Measurements from ENCODE around the gene SNTA1. TPM values are rescaled to one million over a fixed set of nuclear protein-coding genes. Genes with fewer than 3 reads are reported as not detected.

The SNTA1 gene
- total RNA-seq, 2 experiments from 2014 or later, result 5.6 to 5.8 TPM

DNA sequence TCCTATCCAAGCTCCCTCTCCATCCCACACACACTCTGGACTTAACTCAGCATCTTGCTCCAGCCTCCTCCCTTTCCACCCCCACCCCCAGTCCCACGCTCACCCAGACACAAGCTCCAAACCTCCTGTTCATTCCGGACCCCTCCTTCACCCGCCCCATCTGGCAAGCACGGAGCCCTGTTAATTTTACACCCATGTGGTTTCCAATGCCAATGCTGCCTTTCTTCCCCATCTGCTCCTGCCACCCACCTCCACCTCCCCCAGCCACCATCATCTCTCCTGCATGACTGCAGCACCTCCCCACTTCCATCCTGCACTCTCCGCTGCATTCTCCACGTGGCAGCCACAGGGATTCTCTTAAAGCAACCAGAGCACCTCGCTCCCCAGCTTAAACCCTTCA lies 32.3 kb downstream of the SNTA1 start:
- Mint-ChIP-seq H3K9me3 (no peaks in the 10 kb centered on the region), H3K4me3 (no peak overlapping the region), H3K27me3 (no peaks in the 10 kb centered on the region), H3K4me1 (ENCODE audit: low read depth) (peaks cover 5% of the 10 kb centered on the region), H3K36me3 (ENCODE audit: low read depth) (peaks cover 8% of the 10 kb centered on the region), H3K27ac (no peak overlapping the region)
- POLR2A ChIA-PET, result no interaction called here
- DNase-seq, result no peak
- intact Hi-C loops (cut with micrococcal nuclease), result no loop called here
- TF ChIP-seq, protein P1, sequence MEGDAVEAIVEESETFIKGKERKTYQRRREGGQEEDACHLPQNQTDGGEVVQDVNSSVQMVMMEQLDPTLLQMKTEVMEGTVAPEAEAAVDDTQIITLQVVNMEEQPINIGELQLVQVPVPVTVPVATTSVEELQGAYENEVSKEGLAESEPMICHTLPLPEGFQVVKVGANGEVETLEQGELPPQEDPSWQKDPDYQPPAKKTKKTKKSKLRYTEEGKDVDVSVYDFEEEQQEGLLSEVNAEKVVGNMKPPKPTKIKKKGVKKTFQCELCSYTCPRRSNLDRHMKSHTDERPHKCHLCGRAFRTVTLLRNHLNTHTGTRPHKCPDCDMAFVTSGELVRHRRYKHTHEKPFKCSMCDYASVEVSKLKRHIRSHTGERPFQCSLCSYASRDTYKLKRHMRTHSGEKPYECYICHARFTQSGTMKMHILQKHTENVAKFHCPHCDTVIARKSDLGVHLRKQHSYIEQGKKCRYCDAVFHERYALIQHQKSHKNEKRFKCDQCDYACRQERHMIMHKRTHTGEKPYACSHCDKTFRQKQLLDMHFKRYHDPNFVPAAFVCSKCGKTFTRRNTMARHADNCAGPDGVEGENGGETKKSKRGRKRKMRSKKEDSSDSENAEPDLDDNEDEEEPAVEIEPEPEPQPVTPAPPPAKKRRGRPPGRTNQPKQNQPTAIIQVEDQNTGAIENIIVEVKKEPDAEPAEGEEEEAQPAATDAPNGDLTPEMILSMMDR (IDR thresholded peaks at IDR 0.05), result no peak
- CTCF ChIA-PET, result no interaction called here
- no peak for ATAC-seq

DNA sequence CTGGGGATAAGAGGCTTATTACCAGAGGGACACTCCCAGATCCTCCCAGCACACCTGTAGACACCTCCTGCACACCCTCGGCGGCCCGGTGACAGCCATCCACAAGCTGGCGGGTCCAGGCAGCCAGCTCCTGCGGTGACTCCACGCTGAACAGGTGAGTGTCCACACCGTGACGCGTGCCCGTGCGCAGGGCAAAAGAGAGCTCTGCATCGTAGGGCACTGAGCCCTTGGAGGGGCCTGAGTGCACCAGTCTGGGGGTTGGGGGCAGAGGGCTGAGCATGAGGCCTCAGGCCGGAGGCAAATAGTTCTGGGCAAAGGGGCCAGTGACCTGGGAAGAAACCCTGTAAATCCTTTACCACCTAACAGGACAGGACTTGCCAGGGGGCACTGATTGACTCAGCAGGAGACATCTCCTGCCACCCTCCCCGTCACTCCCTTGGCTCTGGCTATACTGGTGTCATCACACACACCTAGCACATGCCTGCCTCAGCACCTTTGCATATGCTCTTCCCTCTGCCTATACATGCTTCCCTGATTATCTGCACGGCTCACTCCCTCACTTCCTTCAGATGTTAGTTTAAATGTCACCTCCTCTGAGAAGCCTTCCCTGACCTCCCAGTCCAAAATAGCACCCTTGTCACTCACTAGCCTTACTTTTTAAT lies 33.4 kb downstream of the SNTA1 start:
- H3K36me3 Mint-ChIP-seq (ENCODE audit: low read depth), result peaks cover 8% of the 10 kb centered on the region
- ChIA-PET POLR2A (no interaction called here), CTCF (no interaction called here)
- no peaks in the 10 kb centered on the region for H3K9me3 Mint-ChIP-seq
- no peak overlapping the region for H3K4me3 Mint-ChIP-seq
- H3K4me1 Mint-ChIP-seq (ENCODE audit: low read depth), result peaks cover 5% of the 10 kb centered on the region
- peak overlapping the region; percentile 3 for H3K27ac Mint-ChIP-seq
- no peak for ATAC-seq
- intact Hi-C loops (cut with micrococcal nuclease), result no loop called here
- TF ChIP-seq, protein P1 (IDR thresholded peaks at IDR 0.05), result no peak
- no peaks in the 10 kb centered on the region for H3K27me3 Mint-ChIP-seq
- no peak for DNase-seq

DNA sequence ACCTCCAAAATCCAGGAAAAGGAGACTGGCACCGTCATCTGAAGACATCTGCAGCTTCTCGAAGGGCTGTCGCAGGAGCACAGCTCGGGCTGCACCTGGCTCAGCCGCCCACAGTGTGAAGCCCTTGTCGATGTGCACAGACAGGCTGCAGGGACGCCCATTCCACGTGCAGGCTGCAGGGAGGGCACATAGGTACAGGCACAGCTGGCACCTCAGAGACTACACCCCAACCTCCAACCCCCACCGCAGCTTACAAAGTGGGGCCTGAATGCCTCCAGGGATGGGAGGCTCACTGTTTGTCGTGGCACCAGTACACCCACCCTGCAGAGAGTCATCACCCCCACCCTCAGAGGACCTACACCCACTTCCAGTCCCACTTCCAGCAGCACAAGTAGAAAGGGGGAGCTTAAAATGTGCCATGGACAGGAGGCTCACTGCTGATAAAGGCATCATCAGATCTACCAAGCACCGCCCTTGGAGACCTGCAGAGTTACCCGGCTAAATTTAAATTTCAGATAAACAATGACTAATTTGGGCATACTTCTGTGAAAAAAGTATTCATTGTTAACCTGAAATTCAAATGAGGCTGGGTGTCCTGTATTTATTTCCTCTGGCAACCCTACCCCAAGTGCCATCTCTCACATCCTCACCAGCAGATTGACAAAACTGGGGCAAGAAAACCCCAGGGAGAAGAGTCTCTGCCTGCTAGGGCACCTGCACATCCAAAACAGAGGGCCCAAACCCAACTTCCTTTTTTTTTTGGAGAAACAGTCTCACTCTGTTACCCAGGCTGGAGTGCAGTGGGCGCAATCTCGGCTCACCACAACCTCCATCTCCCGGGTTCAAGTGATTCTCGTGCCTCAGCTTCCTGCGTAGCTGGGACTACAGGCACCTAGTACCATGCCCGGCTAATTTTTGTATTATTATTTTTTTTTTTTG lies 34.6 kb downstream of the SNTA1 start:
- CTCF ChIA-PET, result no interaction called here
- H3K4me3 Mint-ChIP-seq, result no peak overlapping the region
- POLR2A ChIA-PET, result no interaction called here
- DNase-seq, result no peak
- peak overlapping the region; percentile 15 for H3K27ac Mint-ChIP-seq
- intact Hi-C loops (cut with micrococcal nuclease), result no loop called here
- ATAC-seq, result peak; percentile 24
- H3K27me3 Mint-ChIP-seq, result no peaks in the 10 kb centered on the region
- peaks cover 8% of the 10 kb centered on the region for H3K36me3 Mint-ChIP-seq (ENCODE audit: low read depth)
- peaks cover 7% of the 10 kb centered on the region for H3K4me1 Mint-ChIP-seq (ENCODE audit: low read depth)
- H3K9me3 Mint-ChIP-seq, result no peaks in the 10 kb centered on the region
- TF ChIP-seq, protein P1 (IDR thresholded peaks at IDR 0.05), result no peak

DNA sequence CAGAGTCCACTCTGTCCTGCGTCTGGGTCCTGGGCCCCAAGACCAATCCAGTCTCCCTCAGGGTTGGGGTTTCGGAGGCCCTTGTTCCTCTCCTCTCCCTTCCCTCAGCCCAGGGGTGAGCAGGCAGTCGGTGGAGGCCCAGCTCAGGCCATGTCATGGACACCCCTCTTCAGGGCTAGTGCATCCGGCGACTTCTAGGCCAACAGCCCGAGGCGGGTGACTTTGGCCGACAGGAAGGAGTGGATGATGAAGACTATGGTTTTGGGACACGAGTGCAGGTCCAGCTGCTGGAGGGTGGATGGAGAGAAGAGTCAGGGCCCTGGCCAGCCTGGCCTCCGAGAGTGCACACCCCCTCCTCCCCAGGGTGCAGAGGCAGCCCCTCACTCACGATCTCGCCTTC lies 35.2 kb downstream of the SNTA1 start:
- ATAC-seq (no peak), DNase-seq (no peak)
- peaks cover 8% of the 10 kb centered on the region for H3K36me3 Mint-ChIP-seq (ENCODE audit: low read depth)
- intact Hi-C loops (cut with micrococcal nuclease), result no loop called here
- TF ChIP-seq, protein P1 (IDR thresholded peaks at IDR 0.05), result no peak
- ChIA-PET CTCF (no interaction called here), POLR2A (no interaction called here)
- H3K27me3 Mint-ChIP-seq, result no peaks in the 10 kb centered on the region
- H3K27ac Mint-ChIP-seq, result no peak overlapping the region
- H3K9me3 Mint-ChIP-seq, result no peaks in the 10 kb centered on the region
- peaks cover 7% of the 10 kb centered on the region for H3K4me1 Mint-ChIP-seq (ENCODE audit: low read depth)
- no peak overlapping the region for H3K4me3 Mint-ChIP-seq

DNA sequence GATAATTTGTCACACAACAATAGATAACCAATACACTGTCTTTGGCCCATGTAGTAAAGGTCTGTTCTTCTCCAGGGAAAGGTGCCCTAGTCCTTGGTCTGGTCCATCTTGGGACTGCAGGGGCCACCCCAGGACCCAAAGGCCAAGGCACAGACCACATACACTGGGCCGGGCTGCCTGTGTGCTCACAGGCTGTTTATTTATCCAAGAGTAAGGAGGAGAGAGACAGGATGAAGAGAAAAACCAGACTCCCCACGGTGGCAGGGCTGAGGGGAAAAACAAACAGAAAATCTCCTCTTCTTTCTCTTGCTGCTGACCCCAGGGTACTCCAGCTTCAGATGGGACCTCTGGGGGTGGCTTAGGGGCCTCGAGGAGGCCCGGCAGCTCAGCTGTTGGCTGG lies 35.8 kb downstream of the SNTA1 start:
- DNase-seq (no peak), ATAC-seq (no peak)
- H3K4me3 Mint-ChIP-seq, result no peak overlapping the region
- H3K4me1 Mint-ChIP-seq (ENCODE audit: low read depth), result peaks cover 8% of the 10 kb centered on the region
- ChIA-PET CTCF (no interaction called here), POLR2A (no interaction called here)
- H3K9me3 Mint-ChIP-seq, result no peaks in the 10 kb centered on the region
- TF ChIP-seq, protein P1 (IDR thresholded peaks at IDR 0.05), result no peak
- H3K36me3 Mint-ChIP-seq (ENCODE audit: low read depth), result peaks cover 8% of the 10 kb centered on the region
- intact Hi-C loops (cut with micrococcal nuclease), result no loop called here
- H3K27ac Mint-ChIP-seq, result no peak overlapping the region
- no peaks in the 10 kb centered on the region for H3K27me3 Mint-ChIP-seq

Measured in activated CD8-positive, alpha-beta T cell treated with anti-CD3 and anti-CD28 coated beads for 36 hours (primary cell).